GM19328 (cell line): ENCODE results near the gene SIRT2.
"Not testable (repeated sequence)": the region's sequence is repeated elsewhere in the genome, so short reads cannot be mapped to it uniquely, and the experiment has no call there.

ENCODE experiments used
- ATAC-seq: cut with Tn5 transposase; IDR thresholded peaks from one replicate; pipeline ENCODE4 v1.9.1; 2021; ENCODE audit warnings: mild to moderate bottlenecking, moderate library complexity; ENCODE audit not compliant: unreplicated experiment

SIRT2 gene

GRCh38 chr19:38869836-38870607 is 29.4 kb downstream of the SIRT2 start:
- ATAC-seq, result peak; percentile 70

GRCh38 chr19:38869160-38869835 is 30.1 kb downstream of the SIRT2 start:
- ATAC-seq, result no peak

GRCh38 chr19:38868551-38868950 is 30.9 kb downstream of the SIRT2 start:
- ATAC-seq, result no peak

GRCh38 chr19:38867171-38867780 is 32.1 kb downstream of the SIRT2 start:
- no peak for ATAC-seq

GRCh38 chr19:38862321-38863059 is 36.9 kb downstream of the SIRT2 start:
- ATAC-seq, result no peak

- ATAC-seq, result no peak
Measured at GRCh38 chr19:38861368-38861767, 38.0 kb downstream of the SIRT2 start.

- ATAC-seq, result not testable (repeated sequence)
Measured at GRCh38 chr19:38859631-38860204, 39.7 kb downstream of the SIRT2 start.

- no peak for ATAC-seq
Measured at GRCh38 chr19:38856813-38857212, 42.6 kb downstream of the SIRT2 start.

GRCh38 chr19:38855751-38856150 is 43.7 kb downstream of the SIRT2 start:
- not testable (repeated sequence) for ATAC-seq

GRCh38 chr19:38854961-38855360 is 44.5 kb downstream of the SIRT2 start:
- ATAC-seq, result not testable (repeated sequence)

GRCh38 chr19:38853214-38853613 is 46.2 kb downstream of the SIRT2 start:
- ATAC-seq, result no peak

- ATAC-seq, result no peak
Measured at GRCh38 chr19:38852231-38853044, 47.0 kb downstream of the SIRT2 start.

- peak; percentile 18 for ATAC-seq
Measured at GRCh38 chr19:38851622-38852230, 47.7 kb downstream of the SIRT2 start.

- ATAC-seq, result no peak
Measured at GRCh38 chr19:38850976-38851621, 48.3 kb downstream of the SIRT2 start.

GRCh38 chr19:38850436-38850975 is 48.9 kb downstream of the SIRT2 start:
- ATAC-seq, result peak; percentile 63

- peak; percentile 49 for ATAC-seq
Measured at GRCh38 chr19:38849860-38850435, 49.5 kb downstream of the SIRT2 start, which contains the start of gene HNRNPL. TSS of gene HNRNPL (minus strand) at chr19:38849986. CDS start at chr19:38849966, 20 bp downstream.

- ATAC-seq, result peak; percentile 19
Measured at GRCh38 chr19:38849147-38849859, 50.1 kb downstream of the SIRT2 start.
